IMR-90 (cell line): ENCODE results near the gene LRP1B.

Source experiments
- CEBPB ChIP-seq: IDR thresholded peaks from 2 replicates; pipeline ENCODE4 v1.6.1; 2012; ENCODE audit warnings: low read depth, low read length, improper control_type of control experiment
- CTCF ChIP-seq: conservative IDR thresholded peaks from 2 replicates; pipeline ENCODE4 v1.5.1; 2012; ENCODE audit warnings: mild to moderate bottlenecking, low read depth, low read length, improper control_type of control experiment
- ELK1 ChIP-seq: fragments of 150-350 bp; IDR thresholded peaks from 2 replicates; pipeline ENCODE4 v1.6.1; 2016; ENCODE audit warnings: low read depth, mild to moderate bottlenecking, low read length, moderate library complexity, borderline replicate concordance
- FOS ChIP-seq: fragments of 150-350 bp; IDR thresholded peaks from 2 replicates; pipeline ENCODE4 v1.6.1; 2016; ENCODE audit warnings: low read depth, low read length
- MAFK ChIP-seq: IDR thresholded peaks from 2 replicates; pipeline ENCODE4 v1.6.1; 2012; ENCODE audit warnings: low read depth, low read length, improper control_type of control experiment
- NFE2L2 ChIP-seq: fragments of 150-350 bp; IDR thresholded peaks from 2 replicates; pipeline ENCODE4 v1.6.1; 2016; ENCODE audit warnings: low read depth, mild to moderate bottlenecking, low read length
- POLR2A ChIP-seq: IDR thresholded peaks from 2 replicates; pipeline ENCODE4 v1.6.1; 2012; ENCODE audit warnings: mild to moderate bottlenecking, low read depth, low read length
- RAD21 ChIP-seq: IDR thresholded peaks from 2 replicates; pipeline ENCODE4 v1.6.1; 2012; ENCODE audit warnings: low read length, improper control_type of control experiment
- RCOR1 ChIP-seq: IDR thresholded peaks from 2 replicates; pipeline ENCODE4 v1.6.1; 2012; ENCODE audit warnings: mild to moderate bottlenecking, low read length, improper control_type of control experiment; ENCODE audit not compliant: insufficient replicate concordance
- SMC3 ChIP-seq: fragments of 150-350 bp; IDR thresholded peaks from 2 replicates; pipeline ENCODE4 v1.6.1; 2016; ENCODE audit warnings: low read depth, mild to moderate bottlenecking, antibody characterized with exemption, low read length, moderate library complexity
- USF2 ChIP-seq: fragments of 150-350 bp; IDR thresholded peaks from 2 replicates; pipeline ENCODE4 v1.6.1; 2017; ENCODE audit warnings: mild to moderate bottlenecking, antibody characterized with exemption, low read length, low read depth

- TF ChIP-seq POLR2A (no peak), CTCF (no peak), RAD21 (no peak), USF2 (no peak), FOS (no peak), CEBPB (no peak), RCOR1 (no peak), ELK1 (no peak), MAFK (no peak), NFE2L2 (no peak), SMC3 (no peak)
Measured at GRCh38 chr2:141027221-141027620, 1103.6 kb downstream of the LRP1B start.
